AG09309 (cell line): Measurements from ENCODE around the gene ERFL.

Experiments
- DNase-seq: peaks from one replicate; pipeline ENCODE4 v3.0.0-alpha.2; 2010; ENCODE audit warnings: low read depth
- H3K4me3 ChIP-seq: 2 replicates; pipeline ENCODE4 v1.5.1; 2011; ENCODE audit warnings: mild to moderate bottlenecking, low read depth, low read length, moderate library complexity; ENCODE audit not compliant: control insufficient read depth
- TF ChIP-seq, protein P1 (sequence below): IDR thresholded peaks from 2 replicates; pipeline ENCODE4 v1.5.1; 2011; ENCODE audit warnings: mild to moderate bottlenecking, low read depth, low read length, inconsistent platforms; ENCODE audit not compliant: insufficient read depth, control insufficient read depth; ENCODE audit errors: missing control alignments

Gene ERFL

DNA sequence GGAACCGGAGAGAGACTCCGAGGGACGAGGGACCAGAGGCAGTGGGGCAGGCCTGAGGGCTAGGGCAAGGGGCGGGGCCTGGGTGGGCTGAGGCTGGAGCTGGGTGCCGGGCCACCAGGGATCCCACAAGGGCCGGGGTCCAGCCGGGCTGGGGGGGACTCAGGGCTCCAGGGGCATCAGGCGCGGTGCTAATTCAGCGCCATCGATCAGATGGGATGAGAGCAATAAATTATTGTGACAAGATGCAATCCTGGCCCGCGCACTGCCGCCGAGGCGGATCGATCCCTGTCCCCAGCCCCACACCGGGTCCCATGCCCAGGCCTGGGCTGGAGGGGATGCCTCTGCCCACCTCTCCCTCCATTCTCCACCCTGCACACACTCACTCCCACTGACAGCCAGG lies 5.7 kb downstream of the ERFL start:
- DNase-seq: no peak
- no peak overlapping the region for H3K4me3 ChIP-seq
- TF ChIP-seq, protein P1, sequence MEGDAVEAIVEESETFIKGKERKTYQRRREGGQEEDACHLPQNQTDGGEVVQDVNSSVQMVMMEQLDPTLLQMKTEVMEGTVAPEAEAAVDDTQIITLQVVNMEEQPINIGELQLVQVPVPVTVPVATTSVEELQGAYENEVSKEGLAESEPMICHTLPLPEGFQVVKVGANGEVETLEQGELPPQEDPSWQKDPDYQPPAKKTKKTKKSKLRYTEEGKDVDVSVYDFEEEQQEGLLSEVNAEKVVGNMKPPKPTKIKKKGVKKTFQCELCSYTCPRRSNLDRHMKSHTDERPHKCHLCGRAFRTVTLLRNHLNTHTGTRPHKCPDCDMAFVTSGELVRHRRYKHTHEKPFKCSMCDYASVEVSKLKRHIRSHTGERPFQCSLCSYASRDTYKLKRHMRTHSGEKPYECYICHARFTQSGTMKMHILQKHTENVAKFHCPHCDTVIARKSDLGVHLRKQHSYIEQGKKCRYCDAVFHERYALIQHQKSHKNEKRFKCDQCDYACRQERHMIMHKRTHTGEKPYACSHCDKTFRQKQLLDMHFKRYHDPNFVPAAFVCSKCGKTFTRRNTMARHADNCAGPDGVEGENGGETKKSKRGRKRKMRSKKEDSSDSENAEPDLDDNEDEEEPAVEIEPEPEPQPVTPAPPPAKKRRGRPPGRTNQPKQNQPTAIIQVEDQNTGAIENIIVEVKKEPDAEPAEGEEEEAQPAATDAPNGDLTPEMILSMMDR: no peak

DNA sequence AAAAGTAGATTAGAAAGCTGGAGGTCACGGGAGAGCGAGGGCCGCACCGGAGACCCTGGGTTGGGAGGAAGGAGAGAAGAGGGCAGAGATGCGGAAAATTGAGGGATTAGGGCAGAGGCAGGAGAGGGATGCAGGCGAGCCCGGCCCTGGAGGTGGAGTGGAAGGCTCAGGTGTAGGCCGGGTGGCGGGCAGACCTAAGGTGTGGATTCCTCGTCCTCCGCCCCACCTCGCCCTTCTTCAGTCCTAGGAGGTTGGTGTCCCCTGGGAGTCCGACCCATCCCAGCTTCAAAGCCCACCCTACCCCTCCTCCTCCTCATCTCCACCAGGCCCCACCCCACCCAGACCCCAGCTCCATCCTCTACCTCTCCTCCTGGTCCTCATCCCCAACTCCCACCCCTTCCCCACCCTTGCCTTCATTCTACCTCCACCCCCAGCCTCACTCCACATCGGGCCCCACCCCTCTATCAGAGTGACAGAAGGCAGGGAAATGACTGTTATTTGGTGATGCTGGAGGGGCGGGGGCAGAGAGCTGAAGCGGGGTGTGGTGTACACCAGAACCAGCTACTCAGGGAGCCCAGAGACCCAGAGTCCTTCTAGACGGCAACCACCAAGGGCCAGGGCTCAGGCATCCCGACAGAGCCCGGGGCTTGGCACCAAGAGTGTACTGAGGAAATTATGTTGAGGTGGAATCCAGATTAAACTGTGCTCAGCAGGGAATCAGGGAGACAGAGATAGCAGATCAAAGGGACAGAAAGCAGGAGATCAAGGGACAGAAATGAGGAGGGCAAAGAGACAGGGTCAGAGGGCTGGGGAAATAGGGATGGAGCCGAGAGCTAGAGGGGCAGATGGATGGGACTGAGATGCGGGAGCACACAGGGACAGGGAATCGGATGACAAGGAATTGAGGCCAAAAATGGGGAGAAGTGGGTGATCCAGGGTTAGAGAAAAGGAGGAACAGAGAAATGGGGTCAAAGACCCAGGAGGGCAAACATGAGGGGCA lies 6.4 kb downstream of the ERFL start:
- DNase-seq: no peak
- H3K4me3 ChIP-seq: no peak overlapping the region
- TF ChIP-seq, protein P1: no peak

- DNase-seq: no peak
- TF ChIP-seq, protein P1: no peak
- H3K4me3 ChIP-seq: no peak overlapping the region
Observed at GRCh38 chr19:41920882-41921576, 7.2 kb downstream of the ERFL start.

DNA sequence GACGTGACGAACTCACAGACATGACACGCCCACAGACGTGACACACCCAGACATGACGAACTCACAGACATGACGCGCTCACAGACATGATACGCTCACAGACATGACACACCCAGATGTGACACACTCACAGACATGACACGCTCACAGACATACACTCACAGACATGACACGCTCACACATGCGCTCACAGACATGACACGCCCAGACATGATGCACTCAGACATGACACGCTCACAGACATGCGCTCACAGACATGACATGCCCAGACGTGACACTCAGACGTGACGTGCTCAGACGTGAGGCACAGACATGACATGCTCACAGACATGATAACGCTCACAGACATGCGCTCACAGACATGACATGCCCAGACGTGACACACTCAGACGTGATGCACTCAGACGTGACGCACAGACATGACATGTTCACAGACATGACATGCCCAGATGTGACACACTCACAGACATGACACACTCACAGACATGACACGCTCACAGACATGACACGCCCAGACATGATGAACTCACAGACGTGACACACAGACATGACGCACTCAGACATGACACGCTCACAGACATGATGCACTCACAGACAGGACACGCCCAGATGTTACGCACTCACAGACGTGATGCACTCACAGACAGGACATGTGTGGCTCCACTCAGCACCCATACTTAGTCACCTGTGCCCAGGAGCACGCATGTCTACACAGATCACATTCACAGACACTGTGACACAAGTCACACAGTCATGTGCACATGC lies 8.1 kb downstream of the ERFL start:
- no peak for DNase-seq
- TF ChIP-seq, protein P1: no peak
- no peak overlapping the region for H3K4me3 ChIP-seq

DNA sequence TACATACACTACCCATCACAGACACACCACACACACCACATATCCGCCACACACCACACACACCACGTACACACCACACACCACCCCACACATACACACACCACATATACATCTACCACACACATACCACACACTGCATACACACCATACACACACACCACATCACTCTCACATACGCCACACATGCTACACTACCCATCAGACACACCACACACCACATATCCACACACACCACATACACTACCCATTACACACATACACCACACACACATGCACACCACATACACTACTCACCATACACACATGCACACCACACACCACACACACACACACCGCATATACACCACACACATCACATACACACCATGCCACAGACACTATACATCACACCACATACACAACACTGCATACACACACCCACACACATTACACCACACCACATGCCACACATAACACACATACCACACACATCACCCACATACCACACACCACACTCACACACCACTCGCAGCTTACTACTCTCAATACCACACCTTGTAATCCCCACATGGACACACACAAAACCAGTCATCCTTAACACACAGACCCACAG lies 9.5 kb downstream of the ERFL start:
- no peak for DNase-seq
- H3K4me3 ChIP-seq: no peak overlapping the region

More for the DNA sequence above, 9.5 kb downstream of the ERFL start:
- TF ChIP-seq, protein P1: no peak
